Astrocyte (in vitro differentiated cells and primary cell): Measurements from ENCODE around the gene AHNAK. TPM values are rescaled to one million over a fixed set of nuclear protein-coding genes. Genes with fewer than 3 reads are reported as not detected.

ENCODE experiments used
- DNase-seq: peaks from one replicate; pipeline ENCODE4 v3.0.0-alpha.2; 2010; ENCODE audit warnings: low read depth
- FAIRE-seq: peaks from 2 replicates; lab custom pipeline; 2011; peaks lifted over from hg19 to GRCh38; lab: Jason Lieb, UNC
- H2AFZ ChIP-seq: 2 replicates; pipeline ENCODE4 v1.6.0; 2012; ENCODE audit warnings: low read depth, low read length, inconsistent platforms
- H3K27ac ChIP-seq: 2 replicates; pipeline ENCODE4 v1.5.1; 2011; ENCODE audit warnings: low read depth, low read length, inconsistent platforms
- H3K27me3 ChIP-seq: 2 replicates; pipeline ENCODE4 v1.6.0; 2011; ENCODE audit warnings: low read length, inconsistent platforms; ENCODE audit not compliant: insufficient read depth
- H3K36me3 ChIP-seq: 2 replicates; pipeline ENCODE4 v1.5.1; 2011; ENCODE audit warnings: low read length, inconsistent platforms; ENCODE audit not compliant: insufficient read depth
- H3K4me1 ChIP-seq: 2 replicates; pipeline ENCODE4 v1.5.1; 2011; ENCODE audit warnings: low read length, inconsistent platforms; ENCODE audit not compliant: insufficient read depth
- H3K4me2 ChIP-seq: 2 replicates; pipeline ENCODE4 v1.6.0; 2012; ENCODE audit warnings: low read length, inconsistent platforms
- H3K4me3 ChIP-seq: 2 replicates; pipeline ENCODE4 v1.5.1; 2011; ENCODE audit warnings: low read depth, mild to moderate bottlenecking, low read length, inconsistent platforms; ENCODE audit not compliant: insufficient read depth
- H3K79me2 ChIP-seq: 2 replicates; pipeline ENCODE4 v1.6.0; 2012; ENCODE audit warnings: mild to moderate bottlenecking, low read length, inconsistent platforms; ENCODE audit not compliant: insufficient read depth
- H3K9ac ChIP-seq: 2 replicates; pipeline ENCODE4 v1.6.0; 2012; ENCODE audit warnings: mild to moderate bottlenecking, low read length, inconsistent platforms
- H3K9me3 ChIP-seq: 2 replicates; pipeline ENCODE4 v1.5.1; 2012; ENCODE audit warnings: low read depth, mild to moderate bottlenecking, low read length, inconsistent platforms; ENCODE audit not compliant: insufficient read depth
- H4K20me1 ChIP-seq: 2 replicates; pipeline ENCODE4 v1.6.0; 2012; ENCODE audit warnings: low read length, inconsistent platforms; ENCODE audit not compliant: insufficient read depth
- H3K27ac Mint-ChIP-seq: one replicate; pipeline ENCODE4 v1.8.0; 2021; ENCODE audit warnings: mild to moderate bottlenecking, mixed read lengths; ENCODE audit not compliant: unreplicated experiment
- H3K27me3 Mint-ChIP-seq: one replicate; pipeline ENCODE4 v1.8.0; 2021; ENCODE audit warnings: low read depth, mixed read lengths; ENCODE audit not compliant: unreplicated experiment
- H3K36me3 Mint-ChIP-seq: one replicate; pipeline ENCODE4 v1.8.0; 2021; ENCODE audit warnings: low read depth, mixed read lengths; ENCODE audit not compliant: unreplicated experiment
- H3K4me1 Mint-ChIP-seq: one replicate; pipeline ENCODE4 v1.8.0; 2021; ENCODE audit warnings: low read depth, mixed read lengths; ENCODE audit not compliant: unreplicated experiment
- H3K4me3 Mint-ChIP-seq: one replicate; pipeline ENCODE4 v1.8.0; 2021; ENCODE audit warnings: mild to moderate bottlenecking, moderate library complexity, mixed read lengths; ENCODE audit not compliant: unreplicated experiment
- H3K9me3 Mint-ChIP-seq: one replicate; pipeline ENCODE4 v1.8.0; 2021; ENCODE audit warnings: mild to moderate bottlenecking, mixed read lengths; ENCODE audit not compliant: unreplicated experiment
- EZH2 ChIP-seq: IDR thresholded peaks from 2 replicates; pipeline ENCODE4 v1.6.1; 2012; ENCODE audit warnings: mild to moderate bottlenecking, low read length, inconsistent platforms; ENCODE audit not compliant: insufficient read depth
- total RNA-seq: library from RNA; stranded (reverse); gene quantifications from 2 replicates; pipeline ENCODE4 v1.2.1, GENCODE V29; 2021
- TF ChIP-seq, protein P1 (sequence below): IDR thresholded peaks from 2 replicates; pipeline ENCODE4 v1.5.1; 2011; ENCODE audit warnings: low read depth, mild to moderate bottlenecking, inconsistent platforms, low read length, moderate library complexity; ENCODE audit not compliant: insufficient read depth

AHNAK gene
- total RNA-seq, 1 donor from 2014 or later = 378 TPM

DNA sequence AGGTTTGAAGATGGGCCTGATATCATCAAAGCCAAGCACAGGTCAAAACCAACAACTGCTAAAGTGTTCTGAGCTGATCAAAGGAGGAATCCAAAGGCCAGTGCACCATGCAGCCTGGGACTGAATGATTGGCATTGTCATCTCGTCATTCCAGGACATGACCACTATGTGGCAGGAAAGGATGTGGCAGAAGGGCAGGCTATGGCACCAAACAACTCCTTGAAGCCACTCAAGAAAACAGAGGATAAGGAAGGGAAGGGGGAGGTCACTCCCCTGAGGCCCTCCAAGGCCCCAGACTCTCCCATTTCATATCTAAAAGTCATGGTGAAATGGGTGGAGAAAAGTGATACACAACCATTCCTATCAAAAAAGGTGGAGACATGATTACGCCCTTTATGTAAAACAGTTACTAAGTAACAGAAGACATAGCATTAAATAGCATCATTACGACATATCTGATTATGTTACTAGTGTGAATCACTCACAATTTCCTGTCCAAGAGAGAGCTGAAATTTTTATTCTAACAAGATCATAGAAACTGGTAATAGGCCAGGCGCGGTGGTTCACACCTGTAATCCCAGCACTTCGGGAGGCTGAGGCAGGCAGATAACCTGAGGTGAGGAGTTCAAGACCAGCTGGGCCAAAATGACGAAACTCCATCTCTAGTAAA, 49.3 kb downstream of the AHNAK start:
- Mint-ChIP-seq H3K4me1 (no peaks in the 10 kb centered on the region), H3K9me3 (no peaks in the 10 kb centered on the region), H3K4me3 (no peak overlapping the region), H3K27me3 (peaks cover 6% of the 10 kb centered on the region), H3K27ac (no peak overlapping the region), H3K36me3 (no peaks in the 10 kb centered on the region)
- no peak overlapping the region for H2AFZ ChIP-seq
- FAIRE-seq (no peak), DNase-seq (peak; percentile 75)
- H3K4me1 ChIP-seq = peaks cover 10% of the 10 kb centered on the region
- no peaks in the 10 kb centered on the region for H4K20me1 ChIP-seq
- H3K79me2 ChIP-seq = no peaks in the 10 kb centered on the region
- H3K9me3 ChIP-seq = no peaks in the 10 kb centered on the region
- H3K4me2 ChIP-seq = peak overlapping the region; percentile 9
- TF ChIP-seq, protein P1, sequence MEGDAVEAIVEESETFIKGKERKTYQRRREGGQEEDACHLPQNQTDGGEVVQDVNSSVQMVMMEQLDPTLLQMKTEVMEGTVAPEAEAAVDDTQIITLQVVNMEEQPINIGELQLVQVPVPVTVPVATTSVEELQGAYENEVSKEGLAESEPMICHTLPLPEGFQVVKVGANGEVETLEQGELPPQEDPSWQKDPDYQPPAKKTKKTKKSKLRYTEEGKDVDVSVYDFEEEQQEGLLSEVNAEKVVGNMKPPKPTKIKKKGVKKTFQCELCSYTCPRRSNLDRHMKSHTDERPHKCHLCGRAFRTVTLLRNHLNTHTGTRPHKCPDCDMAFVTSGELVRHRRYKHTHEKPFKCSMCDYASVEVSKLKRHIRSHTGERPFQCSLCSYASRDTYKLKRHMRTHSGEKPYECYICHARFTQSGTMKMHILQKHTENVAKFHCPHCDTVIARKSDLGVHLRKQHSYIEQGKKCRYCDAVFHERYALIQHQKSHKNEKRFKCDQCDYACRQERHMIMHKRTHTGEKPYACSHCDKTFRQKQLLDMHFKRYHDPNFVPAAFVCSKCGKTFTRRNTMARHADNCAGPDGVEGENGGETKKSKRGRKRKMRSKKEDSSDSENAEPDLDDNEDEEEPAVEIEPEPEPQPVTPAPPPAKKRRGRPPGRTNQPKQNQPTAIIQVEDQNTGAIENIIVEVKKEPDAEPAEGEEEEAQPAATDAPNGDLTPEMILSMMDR = no peak
- no peak for TF ChIP-seq EZH2
- H3K9ac ChIP-seq = no peak overlapping the region
- H3K4me3 ChIP-seq = no peak overlapping the region
- no peaks in the 10 kb centered on the region for H3K36me3 ChIP-seq
- H3K27ac ChIP-seq = peak overlapping the region; percentile 36
- H3K27me3 ChIP-seq = no peaks in the 10 kb centered on the region

DNA sequence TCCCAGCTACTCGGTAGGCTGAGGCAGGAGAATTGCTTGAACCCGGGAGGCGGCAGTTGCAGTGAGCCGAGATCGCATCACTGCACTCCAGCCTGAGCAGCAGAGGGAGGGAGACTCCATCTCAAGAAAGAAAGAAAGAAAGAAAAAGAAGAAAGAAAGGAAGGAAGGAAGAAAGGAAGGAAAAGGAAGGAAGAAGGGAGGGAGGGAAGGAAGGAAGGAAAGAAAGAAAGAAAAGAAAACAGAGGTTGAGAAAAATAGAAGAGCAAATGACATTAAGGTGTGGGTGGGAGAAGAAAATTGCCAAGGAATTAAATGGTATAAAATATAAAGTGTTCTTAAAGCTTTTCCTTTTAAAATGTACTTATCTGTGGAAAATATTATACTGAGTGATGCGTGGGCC, 49.9 kb downstream of the AHNAK start:
- Mint-ChIP-seq H3K27ac (no peak overlapping the region), H3K27me3 (peaks cover 5% of the 10 kb centered on the region), H3K4me1 (no peaks in the 10 kb centered on the region), H3K4me3 (no peak overlapping the region), H3K9me3 (no peaks in the 10 kb centered on the region), H3K36me3 (no peaks in the 10 kb centered on the region)
- no peaks in the 10 kb centered on the region for H3K27me3 ChIP-seq
- no peak overlapping the region for H3K9ac ChIP-seq
- no peak for FAIRE-seq
- H3K4me3 ChIP-seq = no peak overlapping the region
- H3K4me2 ChIP-seq = no peak overlapping the region
- H3K9me3 ChIP-seq = no peaks in the 10 kb centered on the region
- no peak for DNase-seq
- H3K4me1 ChIP-seq = peaks cover 9% of the 10 kb centered on the region
- H2AFZ ChIP-seq = no peak overlapping the region
- H3K36me3 ChIP-seq = no peaks in the 10 kb centered on the region
- no peak for TF ChIP-seq EZH2
- TF ChIP-seq, protein P1 = no peak
- H3K79me2 ChIP-seq = no peaks in the 10 kb centered on the region
- no peaks in the 10 kb centered on the region for H4K20me1 ChIP-seq
- H3K27ac ChIP-seq = peak overlapping the region; percentile 36

DNA sequence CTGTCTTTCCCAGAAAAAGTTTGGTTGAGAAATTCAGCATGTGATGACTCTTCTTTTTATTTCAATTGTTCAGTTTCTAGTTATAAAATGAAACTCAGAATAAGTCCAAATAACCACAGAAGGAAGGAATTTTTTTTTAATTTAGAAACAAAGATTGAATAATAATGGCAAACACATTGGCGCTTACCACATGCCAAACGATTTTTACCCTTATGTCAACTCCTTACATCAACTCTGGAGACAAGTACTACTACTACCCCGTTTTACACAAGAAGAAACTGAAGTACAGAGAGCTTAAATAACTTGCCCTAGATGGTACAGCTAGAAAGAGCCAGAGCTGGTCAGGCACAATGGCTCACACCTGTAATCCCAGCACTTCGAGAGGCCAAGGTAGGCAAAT, 52.4 kb downstream of the AHNAK start:
- Mint-ChIP-seq H3K27me3 (peaks cover 7% of the 10 kb centered on the region), H3K9me3 (no peaks in the 10 kb centered on the region), H3K36me3 (peaks cover 3% of the 10 kb centered on the region), H3K27ac (no peak overlapping the region), H3K4me1 (no peaks in the 10 kb centered on the region), H3K4me3 (no peak overlapping the region)
- no peaks in the 10 kb centered on the region for H3K9me3 ChIP-seq
- TF ChIP-seq, protein P1 = no peak
- TF ChIP-seq EZH2 = no peak
- H3K36me3 ChIP-seq = no peaks in the 10 kb centered on the region
- H3K27ac ChIP-seq = no peak overlapping the region
- no peak for FAIRE-seq
- H3K9ac ChIP-seq = no peak overlapping the region
- DNase-seq = no peak
- H3K79me2 ChIP-seq = no peaks in the 10 kb centered on the region
- H3K4me3 ChIP-seq = no peak overlapping the region
- no peaks in the 10 kb centered on the region for H4K20me1 ChIP-seq
- H3K4me2 ChIP-seq = no peak overlapping the region
- no peaks in the 10 kb centered on the region for H3K27me3 ChIP-seq
- H3K4me1 ChIP-seq = peaks cover 10% of the 10 kb centered on the region
- no peak overlapping the region for H2AFZ ChIP-seq
